ENCODE results near the gene TRPM5. TPM values are rescaled to one million over a fixed set of nuclear protein-coding genes. Genes with fewer than 3 reads are reported as not detected.

The TRPM5 gene
- total and polyA plus RNA-seq, 11 donors, result not detected

DNA sequence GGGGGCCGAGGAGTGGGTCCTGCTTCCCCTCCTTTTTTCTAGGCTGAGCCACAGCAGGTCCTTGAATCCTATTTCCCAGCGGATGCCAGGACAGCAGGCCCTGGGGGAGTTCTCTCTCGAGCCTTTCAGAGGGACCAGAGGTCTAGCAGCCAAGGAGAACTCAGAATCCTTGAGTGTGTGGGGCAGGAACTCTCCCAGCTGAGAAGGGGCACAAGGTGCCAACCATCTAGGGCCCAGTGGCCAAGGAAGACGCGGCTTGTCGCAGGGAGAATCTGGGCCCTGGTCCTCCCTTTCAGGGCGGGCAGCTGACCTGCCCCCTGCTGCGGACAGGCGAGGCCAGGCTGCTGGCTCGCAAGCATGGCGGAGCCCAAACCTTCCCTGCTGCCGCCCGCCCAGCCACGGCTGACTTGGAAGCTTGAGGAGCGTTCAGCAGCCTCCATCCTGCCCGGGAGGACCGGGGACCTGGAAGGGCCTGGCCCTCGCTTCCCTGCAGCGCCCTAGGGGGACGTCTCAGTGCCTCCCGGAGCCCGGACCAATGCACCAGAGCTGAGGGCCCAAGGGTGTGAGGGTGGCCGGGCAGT is 44.7 kb downstream of the TRPM5 start:
- Histone ChIP-seq H3K27me3 (no peaks in the 10 kb centered on the region), H3K4me3 (peak overlapping the region; percentile 54 to 99 (median 73)), H3K36me3 (peaks cover 3 to 64% (median 58%) of the 10 kb centered on the region in 9 donors), H3K4me1 (peaks cover 0 to 32% (median 25%) of the 10 kb centered on the region in 12 donors), H3K27ac (peak overlapping the region; percentile 76 to 100 (median 98)), H3K9me3 (no peaks in the 10 kb centered on the region)
- TF ChIP-seq, protein P1, sequence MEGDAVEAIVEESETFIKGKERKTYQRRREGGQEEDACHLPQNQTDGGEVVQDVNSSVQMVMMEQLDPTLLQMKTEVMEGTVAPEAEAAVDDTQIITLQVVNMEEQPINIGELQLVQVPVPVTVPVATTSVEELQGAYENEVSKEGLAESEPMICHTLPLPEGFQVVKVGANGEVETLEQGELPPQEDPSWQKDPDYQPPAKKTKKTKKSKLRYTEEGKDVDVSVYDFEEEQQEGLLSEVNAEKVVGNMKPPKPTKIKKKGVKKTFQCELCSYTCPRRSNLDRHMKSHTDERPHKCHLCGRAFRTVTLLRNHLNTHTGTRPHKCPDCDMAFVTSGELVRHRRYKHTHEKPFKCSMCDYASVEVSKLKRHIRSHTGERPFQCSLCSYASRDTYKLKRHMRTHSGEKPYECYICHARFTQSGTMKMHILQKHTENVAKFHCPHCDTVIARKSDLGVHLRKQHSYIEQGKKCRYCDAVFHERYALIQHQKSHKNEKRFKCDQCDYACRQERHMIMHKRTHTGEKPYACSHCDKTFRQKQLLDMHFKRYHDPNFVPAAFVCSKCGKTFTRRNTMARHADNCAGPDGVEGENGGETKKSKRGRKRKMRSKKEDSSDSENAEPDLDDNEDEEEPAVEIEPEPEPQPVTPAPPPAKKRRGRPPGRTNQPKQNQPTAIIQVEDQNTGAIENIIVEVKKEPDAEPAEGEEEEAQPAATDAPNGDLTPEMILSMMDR (IDR thresholded peaks at IDR 0.05), result no peak
- TF ChIP-seq POLR2A (IDR thresholded peaks at IDR 0.05), result no peak
- DNase-seq (peak in 1 of 5 donors; percentile 46), ATAC-seq (peak in 1 of 4 donors; percentile 2)
- WGBS, 4 donors, result 12 to 33% (median 14%) methylated on average over 6 to 23 of the region's 23 CpGs
- intact Hi-C loops (cut with DNase I), result loop anchor here in 9 of 10 donors (1.0 to 5.0 kb wide), 7 partner anchors 19 to 97 kb away; partner anchors contain the start of genes C11orf21 (in 1 of the 9) and TSPAN32 (in 1 of the 9)

DNA sequence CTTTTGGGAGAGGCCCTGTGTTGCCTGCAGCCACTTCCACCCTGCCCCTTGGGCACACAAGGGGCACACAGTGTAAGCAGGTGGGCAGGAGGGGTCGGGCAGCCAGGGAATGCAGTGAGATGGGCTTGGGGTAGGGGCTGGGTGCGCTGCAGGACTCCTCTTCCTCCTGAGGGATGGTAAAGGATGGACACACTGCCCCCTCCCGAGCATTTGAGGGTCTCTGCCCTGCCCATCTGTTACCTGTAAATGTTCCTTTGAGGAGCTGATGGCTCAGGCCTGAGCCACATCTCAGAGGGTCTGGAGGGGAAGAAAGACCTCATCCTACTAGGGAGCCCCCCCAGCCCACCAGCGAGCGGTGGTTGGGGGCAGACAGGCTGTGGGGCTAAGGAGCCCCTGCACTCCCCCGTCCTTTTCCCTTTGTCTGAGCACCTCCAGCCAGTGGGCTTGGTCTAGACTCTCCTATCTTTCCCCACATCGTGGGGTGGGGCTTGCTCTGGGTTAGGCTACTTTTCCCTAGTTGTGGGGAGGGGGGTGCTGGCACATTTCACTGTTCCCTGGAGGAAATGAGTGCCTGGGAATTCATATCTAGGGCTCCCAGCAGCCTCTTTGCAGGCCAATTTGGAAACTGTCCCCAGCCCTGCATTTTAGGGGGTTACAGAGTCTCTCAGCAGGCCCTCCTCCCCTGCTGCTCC is 45.5 kb downstream of the TRPM5 start:
- DNase-seq, result no peak
- Histone ChIP-seq H3K27ac (peak overlapping the region; percentile 76 to 100 (median 98)), H3K36me3 (peaks cover 3 to 70% (median 64%) of the 10 kb centered on the region in 9 donors), H3K9me3 (no peaks in the 10 kb centered on the region), H3K4me1 (peaks cover 0 to 34% (median 25%) of the 10 kb centered on the region in 12 donors), H3K27me3 (no peaks in the 10 kb centered on the region), H3K4me3 (peak overlapping the region in 4 of 12 donors; percentile 69 to 99 (median 78))
- TF ChIP-seq, protein P1 (IDR thresholded peaks at IDR 0.05), result no peak
- no peak for TF ChIP-seq POLR2A (IDR thresholded peaks at IDR 0.05)
- intact Hi-C loops (cut with DNase I), result loop anchor here in 1 of 10 donors (2.0 kb wide), 1 partner anchor 18 kb away; no protein-coding TSS in a partner anchor
- 58 to 69% (median 63%) methylated on average over 7 of the region's 7 CpGs for WGBS, 4 donors
- no peak for ATAC-seq

DNA sequence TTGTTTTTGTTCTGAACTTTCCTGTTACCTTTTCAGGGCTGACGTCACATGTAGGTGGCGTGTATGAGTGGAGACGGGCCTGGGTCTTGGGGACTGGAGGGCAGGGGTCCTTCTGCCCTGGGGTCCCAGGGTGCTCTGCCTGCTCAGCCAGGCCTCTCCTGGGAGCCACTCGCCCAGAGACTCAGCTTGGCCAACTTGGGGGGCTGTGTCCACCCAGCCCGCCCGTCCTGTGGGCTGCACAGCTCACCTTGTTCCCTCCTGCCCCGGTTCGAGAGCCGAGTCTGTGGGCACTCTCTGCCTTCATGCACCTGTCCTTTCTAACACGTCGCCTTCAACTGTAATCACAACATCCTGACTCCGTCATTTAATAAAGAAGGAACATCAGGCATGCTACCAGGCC is 47.3 kb downstream of the TRPM5 start:
- H3K9me3 ChIP-seq, result no peaks in the 10 kb centered on the region
- no peak for ATAC-seq
- H3K36me3 ChIP-seq, result peaks cover 3 to 70% (median 61%) of the 10 kb centered on the region in 9 donors
- TF ChIP-seq POLR2A (IDR thresholded peaks at IDR 0.05), result no peak
- TF ChIP-seq, protein P1 (IDR thresholded peaks at IDR 0.05), result no peak
- H3K4me1 ChIP-seq, result peaks cover 0 to 43% (median 23%) of the 10 kb centered on the region in 12 donors
- H3K4me3 ChIP-seq, result no peak overlapping the region
- intact Hi-C loops (cut with DNase I), result no loop called here
- no peaks in the 10 kb centered on the region for H3K27me3 ChIP-seq
- WGBS, 4 donors, result 85 to 92% (median 89%) methylated on average over 12 of the region's 12 CpGs
- H3K27ac ChIP-seq, result peak overlapping the region in 1 of 12 donors; percentile 24
- DNase-seq, result no peak

DNA sequence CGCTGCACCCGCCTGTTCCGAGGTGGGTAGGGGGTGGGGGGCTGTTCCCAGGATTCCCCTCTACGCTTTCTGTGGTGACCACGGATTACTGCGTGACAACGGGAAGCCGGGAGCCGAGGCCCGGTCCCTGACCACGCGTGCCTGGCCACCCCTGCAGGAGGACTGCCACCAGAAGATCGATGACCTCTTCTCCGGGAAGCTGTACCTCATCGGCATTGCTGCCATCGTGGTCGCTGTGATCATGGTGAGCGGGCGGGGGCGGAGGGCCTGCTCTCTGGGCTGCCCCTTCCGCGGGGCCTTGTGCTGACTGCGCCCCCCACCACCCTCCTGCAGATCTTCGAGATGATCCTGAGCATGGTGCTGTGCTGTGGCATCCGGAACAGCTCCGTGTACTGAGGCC is 47.8 kb downstream of the TRPM5 start:
- no peaks in the 10 kb centered on the region for H3K9me3 ChIP-seq
- ATAC-seq (no peak), DNase-seq (no peak)
- H3K27me3 ChIP-seq, result no peaks in the 10 kb centered on the region
- H3K4me1 ChIP-seq, result peaks cover 0 to 38% (median 20%) of the 10 kb centered on the region in 12 donors
- TF ChIP-seq, protein P1 (IDR thresholded peaks at IDR 0.05), result no peak
- TF ChIP-seq POLR2A (IDR thresholded peaks at IDR 0.05), result no peak
- H3K27ac ChIP-seq, result peak overlapping the region in 1 of 12 donors; percentile 24
- H3K4me3 ChIP-seq, result no peak overlapping the region
- intact Hi-C loops (cut with DNase I), result no loop called here
- peaks cover 3 to 74% (median 66%) of the 10 kb centered on the region in 9 donors for H3K36me3 ChIP-seq
- WGBS, 4 donors, result 88 to 93% (median 89%) methylated on average over 19 to 26 of the region's 26 CpGs

Measured in heart left ventricle (tissue), 16 donors.